Neutrophil (primary cell): Measurements from ENCODE around the gene IMP3.
A peak's percentile ranks its signal among the peaks of the same experiment; 100 is the strongest.

ENCODE experiments used
- H3K27ac ChIP-seq: fragments of 200-600 bp; sonication (generic); 2 replicates; pipeline ENCODE4 v1.5.1; 2016; ENCODE audit warnings: mild to moderate bottlenecking, moderate library complexity
- H3K27me3 ChIP-seq: fragments of 200-600 bp; sonication (generic); 2 replicates; pipeline ENCODE4 v1.6.0; 2016; ENCODE audit warnings: mild to moderate bottlenecking
- H3K36me3 ChIP-seq: fragments of 200-600 bp; sonication (generic); 2 replicates; pipeline ENCODE4 v1.5.1; 2017
- H3K4me1 ChIP-seq, 2 experiments: fragments of 200-600 bp in 1 of 2; sonication (generic) in 1 of 2; 1 replicate in 1 of 2; 2 replicates in 1 of 2; pipeline versions ENCODE4 v1.5.1 to v1.6.1; 2013 to 2016; ENCODE audit warnings: low read depth in 1 of 2, low read length in 1 of 2, mild to moderate bottlenecking in 1 of 2, moderate library complexity in 1 of 2; ENCODE audit not compliant: control insufficient read depth in 1 of 2, insufficient read depth in 1 of 2
- H3K4me3 ChIP-seq, 2 experiments: fragments of 200-600 bp in 1 of 2; sonication (generic) in 1 of 2; 1 replicate in 1 of 2; 2 replicates in 1 of 2; pipeline ENCODE4 v1.5.1; 2013 to 2016; ENCODE audit warnings: low read depth in 1 of 2, low read length in 1 of 2, mild to moderate bottlenecking in 1 of 2, moderate library complexity in 1 of 2
- H3K9me3 ChIP-seq: fragments of 200-600 bp; sonication (generic); 2 replicates; pipeline ENCODE4 v1.5.1; 2016
- TF ChIP-seq, protein P1 (sequence below): fragments of 200-600 bp; sonication (generic); IDR thresholded peaks from 2 replicates; pipeline ENCODE4 v1.5.1; 2016; ENCODE audit warnings: antibody characterized with exemption

IMP3 gene

DNA sequence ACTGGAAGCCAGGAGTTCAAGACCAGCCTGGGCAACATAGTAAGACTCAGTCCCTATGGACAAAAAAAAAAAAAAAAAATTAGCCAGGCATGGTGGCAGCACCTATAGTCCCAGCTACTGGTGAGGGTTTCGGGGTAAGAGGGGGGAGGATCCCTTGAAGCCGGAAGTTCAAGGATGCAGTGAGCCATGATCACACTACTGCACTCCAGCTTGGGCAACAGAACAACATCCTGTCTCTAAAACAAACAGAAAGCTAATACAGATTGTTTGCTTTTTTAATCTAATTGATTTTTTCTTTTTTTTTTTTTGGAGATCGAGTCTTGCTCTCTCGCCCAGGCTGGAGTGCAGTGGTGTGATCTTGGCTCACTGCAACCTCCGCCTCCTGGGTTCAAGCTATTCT lies 1.6 kb upstream of the IMP3 start:
- Histone ChIP-seq H3K4me3 (no peak overlapping the region), H3K27ac (no peak overlapping the region), H3K9me3 (no peaks in the 10 kb centered on the region), H3K36me3 (no peaks in the 10 kb centered on the region), H3K4me1 (peaks cover 28 to 29% of the 10 kb centered on the region in 2 experiments), H3K27me3 (peaks cover 21% of the 10 kb centered on the region)
- TF ChIP-seq, protein P1, sequence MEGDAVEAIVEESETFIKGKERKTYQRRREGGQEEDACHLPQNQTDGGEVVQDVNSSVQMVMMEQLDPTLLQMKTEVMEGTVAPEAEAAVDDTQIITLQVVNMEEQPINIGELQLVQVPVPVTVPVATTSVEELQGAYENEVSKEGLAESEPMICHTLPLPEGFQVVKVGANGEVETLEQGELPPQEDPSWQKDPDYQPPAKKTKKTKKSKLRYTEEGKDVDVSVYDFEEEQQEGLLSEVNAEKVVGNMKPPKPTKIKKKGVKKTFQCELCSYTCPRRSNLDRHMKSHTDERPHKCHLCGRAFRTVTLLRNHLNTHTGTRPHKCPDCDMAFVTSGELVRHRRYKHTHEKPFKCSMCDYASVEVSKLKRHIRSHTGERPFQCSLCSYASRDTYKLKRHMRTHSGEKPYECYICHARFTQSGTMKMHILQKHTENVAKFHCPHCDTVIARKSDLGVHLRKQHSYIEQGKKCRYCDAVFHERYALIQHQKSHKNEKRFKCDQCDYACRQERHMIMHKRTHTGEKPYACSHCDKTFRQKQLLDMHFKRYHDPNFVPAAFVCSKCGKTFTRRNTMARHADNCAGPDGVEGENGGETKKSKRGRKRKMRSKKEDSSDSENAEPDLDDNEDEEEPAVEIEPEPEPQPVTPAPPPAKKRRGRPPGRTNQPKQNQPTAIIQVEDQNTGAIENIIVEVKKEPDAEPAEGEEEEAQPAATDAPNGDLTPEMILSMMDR, result no peak

DNA sequence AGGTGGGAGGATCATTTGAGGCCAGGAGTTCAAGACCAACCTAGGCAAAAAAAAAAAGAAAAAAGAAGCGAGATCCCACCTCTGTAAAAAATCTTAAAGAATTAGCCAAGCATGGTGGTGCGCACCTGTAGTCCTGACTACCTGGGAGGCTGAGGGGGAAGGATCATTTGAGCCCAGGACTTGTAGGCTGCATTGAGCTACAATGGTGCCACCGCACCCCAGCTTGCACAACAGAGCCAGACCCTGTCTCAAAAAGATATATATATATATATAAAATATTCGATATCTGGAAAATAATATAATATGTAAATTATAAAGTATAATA lies 1.1 kb upstream of the IMP3 start:
- Histone ChIP-seq H3K27ac (peak overlapping the region; percentile 80), H3K4me3 (no peak overlapping the region)

DNA sequence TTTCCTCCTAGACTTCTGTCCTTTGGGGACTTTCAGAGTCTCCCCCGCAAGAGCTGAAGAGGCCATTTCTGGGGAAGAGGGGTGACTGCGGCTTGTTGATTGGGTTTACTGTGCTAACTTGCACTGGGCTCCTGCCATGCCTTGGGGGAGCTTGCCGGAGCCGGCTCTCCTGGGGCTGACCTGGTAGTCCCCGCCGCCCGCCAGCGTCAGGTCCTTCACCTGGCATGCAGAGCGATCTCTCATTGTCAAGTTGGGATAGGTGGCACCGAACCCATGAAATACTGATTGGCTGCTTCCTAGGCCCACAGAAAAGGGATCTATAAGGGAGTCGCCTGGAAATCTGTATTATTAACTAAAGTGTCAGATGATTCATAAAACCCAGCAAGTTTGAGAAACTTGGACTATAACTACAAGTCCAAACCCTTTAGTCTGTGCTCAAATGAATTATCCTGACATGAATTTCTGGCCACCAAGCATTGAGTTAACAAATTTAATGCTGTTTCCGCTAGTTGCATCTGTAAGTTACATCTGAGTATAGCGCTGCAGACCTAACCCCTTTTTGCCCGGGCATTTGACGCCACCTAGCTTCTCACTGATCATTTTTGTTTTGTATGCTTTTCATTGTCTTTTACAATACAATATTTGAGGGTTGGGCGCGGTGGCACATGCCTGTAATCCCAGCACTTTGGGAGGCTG lies 607 bp upstream of the IMP3 start:
- H3K4me3 ChIP-seq, result peak overlapping the region; percentile 79 to 97
- peak overlapping the region; percentile 80 for H3K27ac ChIP-seq
- peaks cover 26 to 28% of the 10 kb centered on the region in 2 experiments for H3K4me1 ChIP-seq
- H3K27me3 ChIP-seq, result peaks cover 11% of the 10 kb centered on the region
- H3K9me3 ChIP-seq, result no peaks in the 10 kb centered on the region
- TF ChIP-seq, protein P1, result no peak
- H3K36me3 ChIP-seq, result no peaks in the 10 kb centered on the region

More for the DNA sequence above, 1.1 kb upstream of the IMP3 start:
- Histone ChIP-seq H3K9me3 (no peaks in the 10 kb centered on the region), H3K27me3 (peaks cover 17% of the 10 kb centered on the region), H3K4me1 (peaks cover 26 to 28% of the 10 kb centered on the region in 2 experiments), H3K36me3 (no peaks in the 10 kb centered on the region)
- TF ChIP-seq, protein P1, result no peak

DNA sequence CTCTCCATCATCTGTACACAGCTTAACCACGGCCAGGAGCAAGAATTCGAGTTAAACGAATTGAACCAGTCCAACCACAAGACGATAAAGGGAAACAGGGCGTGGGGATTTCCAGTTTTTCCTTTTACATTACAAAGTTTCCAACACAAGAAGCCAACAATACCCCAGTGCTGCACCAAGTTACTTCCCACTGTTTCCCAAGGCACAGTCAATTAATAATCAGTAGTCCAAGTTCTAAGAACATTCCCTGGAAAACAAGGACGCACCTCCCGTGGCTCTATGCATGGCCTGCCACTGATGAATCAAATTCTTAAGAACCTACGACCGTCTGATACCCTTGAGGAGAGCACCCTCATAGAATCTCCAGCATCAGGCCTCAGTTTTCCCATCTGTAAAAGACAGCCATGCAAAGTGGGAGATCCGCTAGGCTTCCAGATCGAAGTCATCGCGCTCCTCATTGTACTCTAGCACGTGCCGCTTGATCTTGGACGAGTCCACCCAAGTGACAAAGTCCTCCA lies 774 bp downstream of the IMP3 start:
- TF ChIP-seq, protein P1, result no peak
- peak overlapping the region; percentile 79 to 97 for H3K4me3 ChIP-seq
- H3K4me1 ChIP-seq, result peaks cover 26 to 28% of the 10 kb centered on the region in 2 experiments
- H3K36me3 ChIP-seq, result no peaks in the 10 kb centered on the region
- no peaks in the 10 kb centered on the region for H3K9me3 ChIP-seq
- peak overlapping the region; percentile 80 for H3K27ac ChIP-seq
- H3K27me3 ChIP-seq, result peaks cover under 1% of the 10 kb centered on the region

DNA sequence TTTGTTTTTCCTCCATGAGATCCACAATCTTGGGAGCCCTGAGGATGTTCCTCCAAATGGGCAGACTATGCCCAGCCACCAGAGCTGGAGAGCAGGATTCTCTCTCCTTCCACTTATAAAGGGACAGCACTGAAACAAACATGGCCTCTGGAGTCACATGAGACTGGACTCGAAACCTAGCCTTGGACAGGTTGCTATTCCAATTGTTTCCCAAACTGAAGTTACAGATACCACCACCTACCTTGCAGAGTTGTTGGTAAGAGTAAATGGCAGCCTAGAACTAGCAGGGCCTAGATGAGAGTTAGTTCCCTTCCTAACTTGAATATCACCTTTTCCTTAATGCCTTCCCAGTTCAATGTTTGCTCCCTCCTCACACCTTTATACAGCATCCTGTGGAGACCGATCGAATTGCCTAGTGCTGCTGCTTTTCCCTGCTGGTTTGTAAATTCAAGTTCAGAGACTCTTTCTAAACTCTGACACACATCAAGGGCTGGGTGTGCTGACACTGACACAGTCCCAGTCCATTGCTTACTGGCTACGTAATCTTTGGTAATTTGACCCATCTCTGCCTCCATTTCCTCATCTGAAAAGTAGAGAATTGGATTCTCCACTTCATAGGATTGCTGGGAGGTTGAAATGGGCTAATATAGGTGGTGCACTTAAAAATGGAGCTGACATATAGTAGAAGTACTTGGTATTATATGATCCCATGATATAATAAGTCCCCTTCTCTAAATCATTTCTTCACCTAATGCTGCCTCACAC lies 2.6 kb downstream of the IMP3 start:
- Histone ChIP-seq H3K36me3 (no peaks in the 10 kb centered on the region), H3K27me3 (no peaks in the 10 kb centered on the region), H3K4me3 (no peak overlapping the region), H3K27ac (no peak overlapping the region), H3K4me1 (peaks cover 26 to 28% of the 10 kb centered on the region in 2 experiments), H3K9me3 (no peaks in the 10 kb centered on the region)
- TF ChIP-seq, protein P1, result no peak
